GM12878 (cell line): ENCODE data around the gene ADAMTS4. TPM values are rescaled to one million over a fixed set of nuclear protein-coding genes. Genes with fewer than 3 reads are reported as not detected.

Source experiments
- EP300 ChIP-seq, 2 experiments: fragments of 150-350 bp in 1 of 2; IDR thresholded peaks; 2 replicates each; pipeline ENCODE4 v1.6.1; 2011 to 2012; ENCODE audit warnings: low read depth in 2 of 2, low read length in 2 of 2, borderline replicate concordance in 1 of 2, improper control_type of control experiment in 1 of 2, inconsistent platforms in 1 of 2; ENCODE audit not compliant: control insufficient read depth in 1 of 2
- NFYA ChIP-seq: IDR thresholded peaks from 2 replicates; pipeline ENCODE4 v1.6.1; 2011; ENCODE audit warnings: low read depth, mild to moderate bottlenecking, low read length, improper control_type of control experiment, borderline replicate concordance
- RAD51 ChIP-seq: fragments of 450-650 bp; IDR thresholded peaks from 2 replicates; pipeline ENCODE4 v1.6.1; 2016; ENCODE audit warnings: moderate library complexity, mild to moderate bottlenecking, inconsistent platforms
- RCOR1 ChIP-seq: conservative IDR thresholded peaks from 2 replicates; pipeline ENCODE4 v1.6.1; 2012; ENCODE audit warnings: low read depth, low read length, improper control_type of control experiment
- SUPT20H ChIP-seq: IDR thresholded peaks from 2 replicates; pipeline ENCODE4 v1.6.1; 2011; ENCODE audit warnings: low read depth, mild to moderate bottlenecking, low read length, moderate library complexity, borderline replicate concordance; ENCODE audit not compliant: control insufficient read depth
- SUZ12 ChIP-seq: fragments of 200-600 bp; sonication (generic); IDR thresholded peaks from one replicate; pipeline ENCODE4 v1.6.1; 2018; ENCODE audit warnings: antibody characterized with exemption, mild to moderate bottlenecking; ENCODE audit not compliant: unreplicated experiment
- ZNF217 ChIP-seq: fragments of 450-650 bp; IDR thresholded peaks from 2 replicates; pipeline ENCODE4 v1.6.1; 2017; ENCODE audit warnings: antibody characterized with exemption, mild to moderate bottlenecking
- polyA plus RNA-seq, 11 experiments: library from polyadenylated mRNA; depleted of rRNA in 4 of 11; unstranded in 6 of 11; stranded (reverse) in 5 of 11; fragments of >200 nt; fragmentation: Nextera tagmentation in 4 of 11; fragmentation: Illumina TruSeq in 1 of 11; extraction: Ambion mirVana in 4 of 11; extraction: Trizol in 1 of 11; gene quantifications; 1 replicate in 1 of 11; 2 replicates in 10 of 11; pipeline versions ENCODE4 v1.2.1 to v1.2.3, GENCODE V29; 2011 to 2016; ENCODE audit warnings: inconsistent platforms in 2 of 11, missing spikeins in 2 of 11, low read depth in 1 of 11
- total RNA-seq, 4 experiments: library from RNA; depleted of rRNA in 3 of 4; stranded (reverse); fragments of >200 nt in 3 of 4; fragmentation: Illumina TruSeq in 1 of 4; extraction: Trizol in 1 of 4; gene quantifications; 2 replicates each; pipeline versions ENCODE4 v1.2.1 to v1.2.3, GENCODE V29; 2013 to 2021
- TF ChIP-seq, protein P1 (sequence below): fragments of 450-650 bp; formaldehyde crosslinking; IDR thresholded peaks from 2 replicates; pipeline ENCODE4 v1.4.0; 2020; ENCODE audit warnings: mild to moderate bottlenecking, moderate library complexity
- TF ChIP-seq, protein P2 (sequence below): IDR thresholded peaks from 2 replicates; pipeline ENCODE4 v1.6.1; 2012; ENCODE audit warnings: low read depth, low read length, improper control_type of control experiment
- TF ChIP-seq, protein P3 (sequence below): fragments of 450-650 bp; IDR thresholded peaks from 2 replicates; pipeline ENCODE4 v1.6.1; 2016; ENCODE audit warnings: mild to moderate bottlenecking, moderate library complexity, borderline replicate concordance
- TF ChIP-seq, protein P4 (sequence below): fragments of 450-650 bp; IDR thresholded peaks from 2 replicates; pipeline ENCODE4 v1.6.1; 2017; ENCODE audit warnings: low read depth, mild to moderate bottlenecking, moderate library complexity

Gene ADAMTS4
- total and polyA plus RNA-seq, 10 of the 15 experiments (the other 5 are each of a cell fraction or from before 2014, with no cell fraction given) = 0.01 to 0.13 (median 0.05) TPM; not detected in 2

DNA sequence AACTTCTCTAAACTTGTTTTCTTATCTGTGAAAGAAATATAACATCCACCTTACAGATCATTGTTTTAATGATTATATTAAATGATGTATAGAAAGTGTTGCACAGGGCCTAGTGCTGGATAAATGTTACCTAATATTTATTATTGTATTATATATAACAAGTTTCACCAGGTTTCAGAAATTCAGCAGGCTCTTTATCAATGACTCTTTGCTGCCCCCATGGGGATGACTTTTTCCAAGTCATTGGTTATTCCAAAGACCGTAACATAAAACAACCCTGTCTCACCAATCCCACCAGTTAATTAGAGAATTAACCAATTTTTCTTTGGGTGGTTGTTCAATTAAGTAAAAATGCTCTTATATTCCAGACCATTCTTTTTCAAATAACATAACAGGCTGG lies 59.1 kb downstream of the ADAMTS4 start (continued):
- no peak for TF ChIP-seq NFYA
- no peak for TF ChIP-seq RCOR1
- TF ChIP-seq, protein P1, sequence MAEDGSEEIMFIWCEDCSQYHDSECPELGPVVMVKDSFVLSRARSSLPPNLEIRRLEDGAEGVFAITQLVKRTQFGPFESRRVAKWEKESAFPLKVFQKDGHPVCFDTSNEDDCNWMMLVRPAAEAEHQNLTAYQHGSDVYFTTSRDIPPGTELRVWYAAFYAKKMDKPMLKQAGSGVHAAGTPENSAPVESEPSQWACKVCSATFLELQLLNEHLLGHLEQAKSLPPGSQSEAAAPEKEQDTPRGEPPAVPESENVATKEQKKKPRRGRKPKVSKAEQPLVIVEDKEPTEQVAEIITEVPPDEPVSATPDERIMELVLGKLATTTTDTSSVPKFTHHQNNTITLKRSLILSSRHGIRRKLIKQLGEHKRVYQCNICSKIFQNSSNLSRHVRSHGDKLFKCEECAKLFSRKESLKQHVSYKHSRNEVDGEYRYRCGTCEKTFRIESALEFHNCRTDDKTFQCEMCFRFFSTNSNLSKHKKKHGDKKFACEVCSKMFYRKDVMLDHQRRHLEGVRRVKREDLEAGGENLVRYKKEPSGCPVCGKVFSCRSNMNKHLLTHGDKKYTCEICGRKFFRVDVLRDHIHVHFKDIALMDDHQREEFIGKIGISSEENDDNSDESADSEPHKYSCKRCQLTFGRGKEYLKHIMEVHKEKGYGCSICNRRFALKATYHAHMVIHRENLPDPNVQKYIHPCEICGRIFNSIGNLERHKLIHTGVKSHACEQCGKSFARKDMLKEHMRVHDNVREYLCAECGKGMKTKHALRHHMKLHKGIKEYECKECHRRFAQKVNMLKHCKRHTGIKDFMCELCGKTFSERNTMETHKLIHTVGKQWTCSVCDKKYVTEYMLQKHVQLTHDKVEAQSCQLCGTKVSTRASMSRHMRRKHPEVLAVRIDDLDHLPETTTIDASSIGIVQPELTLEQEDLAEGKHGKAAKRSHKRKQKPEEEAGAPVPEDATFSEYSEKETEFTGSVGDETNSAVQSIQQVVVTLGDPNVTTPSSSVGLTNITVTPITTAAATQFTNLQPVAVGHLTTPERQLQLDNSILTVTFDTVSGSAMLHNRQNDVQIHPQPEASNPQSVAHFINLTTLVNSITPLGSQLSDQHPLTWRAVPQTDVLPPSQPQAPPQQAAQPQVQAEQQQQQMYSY (CRISPR knock-in tag) = no peak
- TF ChIP-seq EP300 (IDR thresholded peaks at IDR 0.05; ENCODE audit: borderline replicate concordance in 1 of 2, control insufficient read depth in 1 of 2, low read depth in 2 of 2, low read length in 2 of 2) = no peak
- no peak for TF ChIP-seq SUZ12
- no peak for TF ChIP-seq SUPT20H
- no peak for TF ChIP-seq ZNF217
- TF ChIP-seq, protein P2, sequence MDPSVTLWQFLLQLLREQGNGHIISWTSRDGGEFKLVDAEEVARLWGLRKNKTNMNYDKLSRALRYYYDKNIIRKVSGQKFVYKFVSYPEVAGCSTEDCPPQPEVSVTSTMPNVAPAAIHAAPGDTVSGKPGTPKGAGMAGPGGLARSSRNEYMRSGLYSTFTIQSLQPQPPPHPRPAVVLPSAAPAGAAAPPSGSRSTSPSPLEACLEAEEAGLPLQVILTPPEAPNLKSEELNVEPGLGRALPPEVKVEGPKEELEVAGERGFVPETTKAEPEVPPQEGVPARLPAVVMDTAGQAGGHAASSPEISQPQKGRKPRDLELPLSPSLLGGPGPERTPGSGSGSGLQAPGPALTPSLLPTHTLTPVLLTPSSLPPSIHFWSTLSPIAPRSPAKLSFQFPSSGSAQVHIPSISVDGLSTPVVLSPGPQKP = no peak
- no peak for TF ChIP-seq RAD51
- TF ChIP-seq, protein P3, sequence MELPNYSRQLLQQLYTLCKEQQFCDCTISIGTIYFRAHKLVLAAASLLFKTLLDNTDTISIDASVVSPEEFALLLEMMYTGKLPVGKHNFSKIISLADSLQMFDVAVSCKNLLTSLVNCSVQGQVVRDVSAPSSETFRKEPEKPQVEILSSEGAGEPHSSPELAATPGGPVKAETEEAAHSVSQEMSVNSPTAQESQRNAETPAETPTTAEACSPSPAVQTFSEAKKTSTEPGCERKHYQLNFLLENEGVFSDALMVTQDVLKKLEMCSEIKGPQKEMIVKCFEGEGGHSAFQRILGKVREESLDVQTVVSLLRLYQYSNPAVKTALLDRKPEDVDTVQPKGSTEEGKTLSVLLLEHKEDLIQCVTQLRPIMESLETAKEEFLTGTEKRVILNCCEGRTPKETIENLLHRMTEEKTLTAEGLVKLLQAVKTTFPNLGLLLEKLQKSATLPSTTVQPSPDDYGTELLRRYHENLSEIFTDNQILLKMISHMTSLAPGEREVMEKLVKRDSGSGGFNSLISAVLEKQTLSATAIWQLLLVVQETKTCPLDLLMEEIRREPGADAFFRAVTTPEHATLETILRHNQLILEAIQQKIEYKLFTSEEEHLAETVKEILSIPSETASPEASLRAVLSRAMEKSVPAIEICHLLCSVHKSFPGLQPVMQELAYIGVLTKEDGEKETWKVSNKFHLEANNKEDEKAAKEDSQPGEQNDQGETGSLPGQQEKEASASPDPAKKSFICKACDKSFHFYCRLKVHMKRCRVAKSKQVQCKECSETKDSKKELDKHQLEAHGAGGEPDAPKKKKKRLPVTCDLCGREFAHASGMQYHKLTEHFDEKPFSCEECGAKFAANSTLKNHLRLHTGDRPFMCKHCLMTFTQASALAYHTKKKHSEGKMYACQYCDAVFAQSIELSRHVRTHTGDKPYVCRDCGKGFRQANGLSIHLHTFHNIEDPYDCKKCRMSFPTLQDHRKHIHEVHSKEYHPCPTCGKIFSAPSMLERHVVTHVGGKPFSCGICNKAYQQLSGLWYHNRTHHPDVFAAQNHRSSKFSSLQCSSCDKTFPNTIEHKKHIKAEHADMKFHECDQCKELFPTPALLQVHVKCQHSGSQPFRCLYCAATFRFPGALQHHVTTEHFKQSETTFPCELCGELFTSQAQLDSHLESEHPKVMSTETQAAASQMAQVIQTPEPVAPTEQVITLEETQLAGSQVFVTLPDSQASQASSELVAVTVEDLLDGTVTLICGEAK = no peak
- TF ChIP-seq, protein P4, sequence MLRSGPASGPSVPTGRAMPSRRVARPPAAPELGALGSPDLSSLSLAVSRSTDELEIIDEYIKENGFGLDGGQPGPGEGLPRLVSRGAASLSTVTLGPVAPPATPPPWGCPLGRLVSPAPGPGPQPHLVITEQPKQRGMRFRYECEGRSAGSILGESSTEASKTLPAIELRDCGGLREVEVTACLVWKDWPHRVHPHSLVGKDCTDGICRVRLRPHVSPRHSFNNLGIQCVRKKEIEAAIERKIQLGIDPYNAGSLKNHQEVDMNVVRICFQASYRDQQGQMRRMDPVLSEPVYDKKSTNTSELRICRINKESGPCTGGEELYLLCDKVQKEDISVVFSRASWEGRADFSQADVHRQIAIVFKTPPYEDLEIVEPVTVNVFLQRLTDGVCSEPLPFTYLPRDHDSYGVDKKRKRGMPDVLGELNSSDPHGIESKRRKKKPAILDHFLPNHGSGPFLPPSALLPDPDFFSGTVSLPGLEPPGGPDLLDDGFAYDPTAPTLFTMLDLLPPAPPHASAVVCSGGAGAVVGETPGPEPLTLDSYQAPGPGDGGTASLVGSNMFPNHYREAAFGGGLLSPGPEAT = no peak
